Colonic mucosa (tissue), 4 donors: ENCODE measurements around the gene IQCE. TPM values are rescaled to one million over a fixed set of nuclear protein-coding genes. Genes with fewer than 3 reads are reported as not detected.

Experiments
- DNase-seq: peaks from one replicate; pipeline ENCODE4 v3.0.0-alpha.2; 2020
- H3K27ac ChIP-seq: fragments of 200-600 bp; one replicate; pipeline ENCODE4 v1.8.0; 2021
- H3K27me3 ChIP-seq: fragments of 200-600 bp; one replicate; pipeline ENCODE4 v1.8.0; 2021
- H3K36me3 ChIP-seq: fragments of 200-600 bp; one replicate; pipeline ENCODE4 v1.8.0; 2021
- H3K4me1 ChIP-seq: fragments of 200-600 bp; one replicate; pipeline ENCODE4 v1.8.0; 2021; ENCODE audit warnings: mild to moderate bottlenecking
- H3K4me3 ChIP-seq: fragments of 200-600 bp; one replicate; pipeline ENCODE4 v1.8.0; 2021
- H3K9ac ChIP-seq, 2 donors: one replicate each; pipeline ENCODE4 v1.7.0; 2013; ENCODE audit warnings: control low read depth in 2 of 2, low read depth in 2 of 2, low read length in 2 of 2
- H3K9me3 ChIP-seq: fragments of 200-600 bp; one replicate; pipeline ENCODE4 v1.8.0; 2021
- CTCF ChIP-seq: fragments of 200-600 bp; IDR thresholded peaks from one replicate; pipeline ENCODE4 v1.8.0; 2022; ENCODE audit warnings: antibody characterized with exemption, mild to moderate bottlenecking
- intact Hi-C: fragments of 100-400 bp; cut with DNase I; formaldehyde crosslinking; loops from one replicate; pipeline ENCODE4 v1.14.1; 2022
- total RNA-seq, 2 donors: library from RNA; stranded (reverse); fragmentation: NEBNext Ultra II Directional in 1 of 2; extraction: Animal tissue kit (Norgen Biotek cat#: 25700) in 1 of 2; gene quantifications; one replicate each; pipeline ENCODE4 v1.2.1, GENCODE V29; 2021
- donor health status: healthy.
- donor health status: DM: no; HTN: no; CAD: no.
- donor health status: DM: no; HTN: no; CAD: no.

IQCE gene
- total RNA-seq, 2 donors from 2014 or later: 23.2 to 36.3 TPM

DNA sequence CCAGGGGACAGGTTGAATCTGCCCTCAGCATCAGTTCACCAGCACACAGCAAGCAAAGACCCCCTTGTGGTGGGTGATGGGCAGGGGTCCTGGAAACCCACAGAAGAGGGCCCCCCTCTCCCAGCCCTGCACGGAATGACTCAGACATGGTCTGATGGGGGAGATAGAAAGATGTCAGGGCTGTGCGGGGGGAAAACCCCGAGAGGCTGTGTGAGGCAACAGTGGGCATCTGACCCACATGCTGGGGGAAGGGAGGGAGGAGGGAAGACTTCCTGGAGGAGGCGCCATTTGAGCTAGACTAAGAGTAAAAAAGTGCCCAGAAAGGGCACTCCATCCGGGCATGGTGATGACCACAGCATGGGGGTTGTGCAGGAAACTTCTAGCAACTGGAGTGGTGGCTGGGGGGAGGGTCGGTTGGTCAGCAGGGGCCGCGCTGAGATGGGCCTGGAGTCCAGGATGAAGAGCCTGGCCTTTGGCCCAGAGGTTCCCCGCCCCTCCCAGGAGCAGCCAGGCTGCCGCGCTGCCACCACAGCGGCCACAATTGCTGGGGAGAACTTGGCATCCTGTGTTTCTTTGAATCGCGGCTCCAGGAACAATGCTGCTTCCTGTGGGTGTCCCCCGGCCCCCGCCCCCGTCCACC lies 36.7 kb upstream of the IQCE start:
- peak overlapping the region; percentile 53 for H3K4me3 ChIP-seq
- intact Hi-C loops: no loop called here
- H3K4me1 ChIP-seq: peaks cover 37% of the 10 kb centered on the region
- peak; percentile 76 for DNase-seq
- H3K9me3 ChIP-seq: no peaks in the 10 kb centered on the region
- no peak for TF ChIP-seq CTCF
- no peaks in the 10 kb centered on the region for H3K27me3 ChIP-seq
- H3K27ac ChIP-seq: peak overlapping the region; percentile 82
- no peaks in the 10 kb centered on the region for H3K36me3 ChIP-seq
- peak overlapping the region; percentile 57 to 98 for H3K9ac ChIP-seq

- Histone ChIP-seq H3K36me3 (no peaks in the 10 kb centered on the region), H3K27me3 (no peaks in the 10 kb centered on the region), H3K27ac (peak overlapping the region; percentile 82), H3K4me1 (peaks cover 46% of the 10 kb centered on the region), H3K9me3 (no peaks in the 10 kb centered on the region), H3K4me3 (peak overlapping the region; percentile 53), H3K9ac (peak overlapping the region; percentile 89 to 98)
- intact Hi-C loops: no loop called here
- TF ChIP-seq CTCF: no peak
- DNase-seq: peak; percentile 83
Measured at GRCh38 chr7:2522780-2523433, 35.9 kb upstream of the IQCE start.

DNA sequence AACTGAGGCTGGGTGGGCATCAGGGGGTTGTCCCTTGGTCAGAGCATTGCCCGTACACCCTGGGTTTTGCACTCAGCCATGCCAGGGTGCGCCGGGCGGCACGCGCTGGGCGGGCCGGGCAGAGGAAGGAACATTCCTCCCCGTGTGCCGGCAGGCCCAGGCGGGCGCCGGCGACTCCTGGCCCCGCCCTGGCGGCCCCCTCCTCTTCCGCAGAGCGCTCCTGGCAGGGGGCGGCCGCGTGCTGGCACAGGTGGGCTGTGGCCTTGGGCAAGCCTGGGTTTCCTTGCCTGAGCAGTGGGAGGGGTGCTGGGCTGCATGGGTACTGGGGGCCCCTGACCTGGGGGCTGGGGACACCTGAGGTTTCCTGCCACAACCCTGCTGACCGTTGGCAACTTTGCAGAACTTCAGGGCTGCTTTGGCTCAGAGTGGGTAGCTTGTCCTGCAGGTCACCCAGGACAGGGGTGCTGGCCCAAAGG lies 35.3 kb upstream of the IQCE start:
- TF ChIP-seq CTCF: no peak
- Histone ChIP-seq H3K4me3 (peak overlapping the region; percentile 53), H3K36me3 (no peaks in the 10 kb centered on the region), H3K9me3 (no peaks in the 10 kb centered on the region), H3K9ac (peak overlapping the region; percentile 89 to 98), H3K27me3 (no peaks in the 10 kb centered on the region), H3K4me1 (peaks cover 48% of the 10 kb centered on the region), H3K27ac (peak overlapping the region; percentile 82)
- intact Hi-C loops: no loop called here
- DNase-seq: peak; percentile 70

- H3K36me3 ChIP-seq: no peaks in the 10 kb centered on the region
- peak; percentile 97 for DNase-seq
- H3K4me3 ChIP-seq: peak overlapping the region; percentile 53
- peaks cover 48% of the 10 kb centered on the region for H3K4me1 ChIP-seq
- TF ChIP-seq CTCF: no peak
- no peaks in the 10 kb centered on the region for H3K9me3 ChIP-seq
- intact Hi-C loops: no loop called here
- H3K27ac ChIP-seq: peak overlapping the region; percentile 82
- peak overlapping the region; percentile 89 to 98 for H3K9ac ChIP-seq
- H3K27me3 ChIP-seq: no peaks in the 10 kb centered on the region
Measured at GRCh38 chr7:2523941-2524807, 34.6 kb upstream of the IQCE start.
